ENCODE results near the gene PACC1. TPM values are rescaled to one million over a fixed set of nuclear protein-coding genes. Genes with fewer than 3 reads are reported as not detected.

PACC1 gene
- total RNA-seq, 2 donors from 2014 or later: 4.2 TPM; not detected in 1

DNA sequence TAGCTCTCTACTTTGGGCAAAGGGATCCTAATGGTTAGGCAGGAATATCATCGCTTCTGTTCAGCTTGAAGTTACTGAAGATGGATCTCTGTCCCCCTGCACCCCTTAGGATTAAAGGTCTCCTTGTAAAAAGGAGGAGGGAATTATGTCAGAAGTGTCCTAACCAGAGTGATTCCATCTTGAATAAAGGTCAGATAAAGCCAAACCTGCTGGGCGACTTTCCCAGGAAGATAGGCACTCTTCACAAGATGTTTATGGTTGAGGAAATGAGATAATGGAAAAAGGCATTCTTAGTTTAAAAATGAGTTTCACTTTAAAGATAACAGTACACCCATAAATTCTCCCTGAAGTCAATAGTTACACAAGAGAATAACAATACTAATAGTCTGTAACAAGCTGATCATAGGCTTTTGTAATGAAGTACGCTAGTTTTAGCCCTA lies 16.3 kb upstream of the PACC1 start:
- TF ChIP-seq, protein P1, sequence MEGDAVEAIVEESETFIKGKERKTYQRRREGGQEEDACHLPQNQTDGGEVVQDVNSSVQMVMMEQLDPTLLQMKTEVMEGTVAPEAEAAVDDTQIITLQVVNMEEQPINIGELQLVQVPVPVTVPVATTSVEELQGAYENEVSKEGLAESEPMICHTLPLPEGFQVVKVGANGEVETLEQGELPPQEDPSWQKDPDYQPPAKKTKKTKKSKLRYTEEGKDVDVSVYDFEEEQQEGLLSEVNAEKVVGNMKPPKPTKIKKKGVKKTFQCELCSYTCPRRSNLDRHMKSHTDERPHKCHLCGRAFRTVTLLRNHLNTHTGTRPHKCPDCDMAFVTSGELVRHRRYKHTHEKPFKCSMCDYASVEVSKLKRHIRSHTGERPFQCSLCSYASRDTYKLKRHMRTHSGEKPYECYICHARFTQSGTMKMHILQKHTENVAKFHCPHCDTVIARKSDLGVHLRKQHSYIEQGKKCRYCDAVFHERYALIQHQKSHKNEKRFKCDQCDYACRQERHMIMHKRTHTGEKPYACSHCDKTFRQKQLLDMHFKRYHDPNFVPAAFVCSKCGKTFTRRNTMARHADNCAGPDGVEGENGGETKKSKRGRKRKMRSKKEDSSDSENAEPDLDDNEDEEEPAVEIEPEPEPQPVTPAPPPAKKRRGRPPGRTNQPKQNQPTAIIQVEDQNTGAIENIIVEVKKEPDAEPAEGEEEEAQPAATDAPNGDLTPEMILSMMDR (IDR thresholded peaks at IDR 0.05): no peak
- no peak for TF ChIP-seq POLR2A (IDR thresholded peaks at IDR 0.05)
- Histone ChIP-seq H3K4me1 (peaks cover 19% of the 10 kb centered on the region), H3K27me3 (no peaks in the 10 kb centered on the region), H3K9me3 (no peaks in the 10 kb centered on the region), H3K36me3 (replicated peaks in 1 of 2; ENCODE audit: insufficient read depth in 1 of 2, low read depth in 2 of 2) (no peaks in the 10 kb centered on the region), H3K27ac (no peak overlapping the region), H3K4me3 (no peak overlapping the region)
- 75 to 79% methylated on average over 3 of the region's 3 CpGs for WGBS, 2 donors
- intact Hi-C loops (cut with DNase I): no loop called here
- DNase-seq (no peak), ATAC-seq (no peak)

DNA sequence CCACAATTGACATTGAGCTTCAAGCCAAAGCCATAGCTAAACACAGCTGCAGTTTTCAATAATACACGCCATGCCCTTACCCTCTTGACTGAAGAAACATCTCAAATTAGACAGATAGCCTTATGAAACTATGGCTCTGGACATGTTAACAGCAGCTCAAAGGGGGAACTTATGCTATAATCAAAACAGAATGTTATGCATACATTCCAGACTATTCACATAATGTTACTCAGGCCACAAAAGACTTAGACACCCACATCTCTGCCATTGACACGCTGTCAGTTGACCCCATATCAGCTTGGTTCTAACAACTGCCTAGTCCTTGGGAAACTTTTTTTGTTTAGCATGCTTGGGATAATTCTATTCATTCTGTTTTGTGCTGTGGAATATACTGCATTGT lies 15.7 kb upstream of the PACC1 start:
- Histone ChIP-seq H3K9me3 (no peaks in the 10 kb centered on the region), H3K4me1 (peaks cover 19% of the 10 kb centered on the region), H3K4me3 (no peak overlapping the region), H3K36me3 (replicated peaks in 1 of 2; ENCODE audit: insufficient read depth in 1 of 2, low read depth in 2 of 2) (no peaks in the 10 kb centered on the region), H3K27me3 (no peaks in the 10 kb centered on the region), H3K27ac (no peak overlapping the region)
- no peak for TF ChIP-seq POLR2A (IDR thresholded peaks at IDR 0.05)
- TF ChIP-seq, protein P1 (IDR thresholded peaks at IDR 0.05): no peak
- ATAC-seq (no peak), DNase-seq (no peak)
- 86 to 88% methylated on average over 2 of the region's 2 CpGs for WGBS, 2 donors
- intact Hi-C loops (cut with DNase I): no loop called here

DNA sequence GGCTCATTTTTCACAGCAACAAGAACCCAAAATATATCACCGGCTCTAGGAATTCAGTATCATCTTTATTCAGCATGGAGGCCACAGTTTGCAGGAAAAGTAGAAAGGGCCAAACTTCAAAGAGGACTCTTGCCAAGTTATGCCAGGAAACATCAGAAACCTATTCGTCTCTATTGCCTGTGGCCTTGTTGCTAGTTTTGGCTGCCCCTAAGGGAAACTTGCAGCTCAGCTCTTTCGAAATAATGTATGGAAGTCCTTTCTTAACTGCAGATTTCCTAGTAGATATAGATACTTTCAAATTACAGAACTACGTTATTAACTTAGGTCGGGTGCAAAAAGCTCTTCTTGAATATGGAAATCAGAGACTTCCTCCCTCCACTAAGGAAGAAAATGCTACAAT lies 13.8 kb upstream of the PACC1 start:
- Histone ChIP-seq H3K4me3 (no peak overlapping the region), H3K4me1 (peaks cover 7% of the 10 kb centered on the region), H3K9me3 (no peaks in the 10 kb centered on the region), H3K27me3 (no peaks in the 10 kb centered on the region), H3K36me3 (replicated peaks in 1 of 2; ENCODE audit: insufficient read depth in 1 of 2, low read depth in 2 of 2) (no peaks in the 10 kb centered on the region), H3K27ac (no peak overlapping the region)
- DNase-seq (no peak), ATAC-seq (no peak)
- no peak for TF ChIP-seq POLR2A (IDR thresholded peaks at IDR 0.05)
- TF ChIP-seq, protein P1 (IDR thresholded peaks at IDR 0.05): no peak
- intact Hi-C loops (cut with DNase I): no loop called here
- 51 to 57% methylated on average over 5 of the region's 5 CpGs for WGBS, 2 donors

DNA sequence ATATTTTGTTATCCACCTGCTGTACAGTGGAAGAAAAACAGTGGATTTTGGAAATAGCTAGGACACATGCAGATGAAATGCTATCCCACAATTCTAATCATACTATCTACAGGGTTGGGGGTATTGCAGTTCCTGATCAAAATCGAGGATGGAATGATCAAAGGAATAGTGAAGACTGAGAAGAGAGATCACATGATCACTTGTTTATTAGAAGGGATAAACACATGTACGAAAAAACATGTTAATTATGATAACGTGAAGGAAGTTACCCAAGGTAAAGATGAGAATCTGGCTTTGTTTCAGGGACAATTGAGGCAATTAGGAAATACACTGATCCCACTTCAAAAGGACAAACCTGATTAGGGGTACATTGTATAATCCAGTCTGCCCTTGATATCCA lies 9.2 kb upstream of the PACC1 start:
- DNase-seq (no peak), ATAC-seq (no peak)
- TF ChIP-seq, protein P1 (IDR thresholded peaks at IDR 0.05): no peak
- TF ChIP-seq POLR2A (IDR thresholded peaks at IDR 0.05): no peak
- Histone ChIP-seq H3K27ac (no peak overlapping the region), H3K4me3 (no peak overlapping the region), H3K27me3 (no peaks in the 10 kb centered on the region), H3K36me3 (replicated peaks in 1 of 2; ENCODE audit: insufficient read depth in 1 of 2, low read depth in 2 of 2) (no peaks in the 10 kb centered on the region), H3K9me3 (no peaks in the 10 kb centered on the region), H3K4me1 (no peaks in the 10 kb centered on the region)
- WGBS, 2 donors: 60 to 61% methylated on average over 3 of the region's 3 CpGs
- intact Hi-C loops (cut with DNase I): no loop called here

DNA sequence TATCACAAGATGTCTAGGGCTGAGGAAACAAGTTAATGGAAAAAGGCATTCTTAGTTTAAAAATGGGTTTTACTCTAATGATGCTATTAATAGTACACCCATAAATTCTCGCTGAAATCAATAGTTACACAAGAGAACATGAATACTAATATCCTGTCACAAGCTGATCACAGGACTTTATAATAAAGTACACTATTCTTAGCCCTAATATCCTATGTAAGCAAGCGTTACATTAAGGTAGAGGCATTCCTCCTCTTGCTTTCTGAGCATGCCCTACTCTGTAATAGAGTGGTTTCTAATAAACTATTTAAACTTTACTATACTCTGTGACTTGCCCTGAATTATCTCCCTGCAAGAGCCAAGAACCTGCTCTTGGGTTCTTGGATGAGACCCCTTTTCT lies 6.5 kb upstream of the PACC1 start:
- WGBS, 2 donors: 50 to 55% methylated on average over 2 of the region's 2 CpGs
- Histone ChIP-seq H3K36me3 (replicated peaks in 1 of 2; ENCODE audit: insufficient read depth in 1 of 2, low read depth in 2 of 2) (no peaks in the 10 kb centered on the region), H3K27ac (no peak overlapping the region)

More for the DNA sequence above, 6.5 kb upstream of the PACC1 start:
- ATAC-seq (no peak), DNase-seq (no peak)
- intact Hi-C loops (cut with DNase I): no loop called here
- no peaks in the 10 kb centered on the region for H3K4me1 ChIP-seq
- no peak overlapping the region for H3K4me3 ChIP-seq
- H3K27me3 ChIP-seq: no peaks in the 10 kb centered on the region
- H3K9me3 ChIP-seq: no peaks in the 10 kb centered on the region
- no peak for TF ChIP-seq POLR2A (IDR thresholded peaks at IDR 0.05)
- TF ChIP-seq, protein P1 (IDR thresholded peaks at IDR 0.05): no peak

Data from body of pancreas (tissue), 4 donors.